HepG2 (cell line): ENCODE data around the gene POLG2. TPM values are rescaled to one million over a fixed set of nuclear protein-coding genes. Genes with fewer than 3 reads are reported as not detected.

Experiments
- AGO1 ChIP-seq: fragments of 200-400 bp; formaldehyde crosslinking; IDR thresholded peaks from 2 replicates; pipeline ENCODE4 v1.6.1; 2017; ENCODE audit warnings: mild to moderate bottlenecking, low read depth, low read length, moderate library complexity; ENCODE audit not compliant: poor library complexity, severe bottlenecking
- BCL6 ChIP-seq: IDR thresholded peaks from 2 replicates; pipeline ENCODE4 v1.6.1; 2016; ENCODE audit warnings: missing genetic modification reagents, missing compliant biosample characterization
- GTF3A ChIP-seq: sonication (generic); formaldehyde crosslinking; conservative IDR thresholded peaks from 2 replicates; pipeline ENCODE4 v1.4.0; 2020; ENCODE audit warnings: mild to moderate bottlenecking, missing genetic modification reagents
- HMG20A ChIP-seq: IDR thresholded peaks from 2 replicates; pipeline ENCODE4 v1.6.1; 2016; ENCODE audit warnings: borderline replicate concordance
- KDM5B ChIP-seq: sonication (generic); formaldehyde crosslinking; IDR thresholded peaks from 2 replicates; pipeline ENCODE4 v1.4.0; 2020; ENCODE audit warnings: missing genetic modification reagents, mild to moderate bottlenecking, borderline replicate concordance
- NPAS2 ChIP-seq: sonication (generic); formaldehyde crosslinking; IDR thresholded peaks from 2 replicates; pipeline ENCODE4 v1.8.0; 2022; ENCODE audit warnings: mild to moderate bottlenecking, missing genetic modification reagents, borderline replicate concordance
- POLR2AphosphoS2 ChIP-seq: IDR thresholded peaks from 2 replicates; pipeline ENCODE4 v1.6.1; 2011; ENCODE audit warnings: low read depth, low read length, improper control_type of control experiment
- TEAD3 ChIP-seq: optimal IDR thresholded peaks from 2 replicates; pipeline ENCODE3; 2016; ENCODE audit warnings: borderline replicate concordance
- ZBTB38 ChIP-seq: sonication (generic); formaldehyde crosslinking; IDR thresholded peaks from 2 replicates; pipeline ENCODE4 v1.5.1; 2020; ENCODE audit warnings: mild to moderate bottlenecking, missing genetic modification reagents
- ZNF572 ChIP-seq: sonication (generic); formaldehyde crosslinking; IDR thresholded peaks from 2 replicates; pipeline ENCODE4 v1.5.1; 2020; ENCODE audit warnings: mild to moderate bottlenecking, missing genetic modification reagents
- ZSCAN9 ChIP-seq: IDR thresholded peaks from 2 replicates; pipeline ENCODE4 v1.6.1; 2016; ENCODE audit warnings: borderline replicate concordance
- polyA plus RNA-seq, 8 experiments: library from polyadenylated mRNA; depleted of rRNA in 3 of 8; stranded (reverse) in 7 of 8; unstranded in 1 of 8; fragments of >200 nt; fragmentation: Illumina TruSeq in 4 of 8; extraction: Trizol in 4 of 8; gene quantifications; 2 replicates each; pipeline versions ENCODE4 v1.2.1 to v1.2.3, GENCODE V29; 2011 to 2016; ENCODE audit warnings: low read depth in 4 of 8, missing spikeins in 1 of 8, mixed read lengths in 1 of 8; ENCODE audit not compliant: insufficient read depth in 1 of 8
- total RNA-seq, 5 experiments: library from RNA; depleted of rRNA; stranded (reverse); fragments of >200 nt; fragmentation: Illumina TruSeq; extraction: Trizol; gene quantifications; 2 replicates each; pipeline ENCODE4 v1.2.3, GENCODE V29; 2016; ENCODE audit warnings: low read depth in 1 of 5
- TF ChIP-seq, protein P1 (sequence below): sonication (generic); formaldehyde crosslinking; IDR thresholded peaks from 2 replicates; pipeline ENCODE4 v1.5.0; 2020; ENCODE audit warnings: mild to moderate bottlenecking, missing genetic modification reagents, borderline replicate concordance
- TF ChIP-seq, protein P2 (sequence below): sonication (generic); formaldehyde crosslinking; IDR thresholded peaks from 2 replicates; pipeline ENCODE4 v1.5.0; 2020; ENCODE audit warnings: missing genetic modification reagents
- TF ChIP-seq, protein P3 (sequence below): sonication (generic); formaldehyde crosslinking; IDR thresholded peaks from 2 replicates; pipeline ENCODE4 v1.8.1; 2023; ENCODE audit warnings: mild to moderate bottlenecking, moderate library complexity, missing genetic modification reagents
- TF ChIP-seq, protein P4 (sequence below): sonication (generic); formaldehyde crosslinking; IDR thresholded peaks from 2 replicates; pipeline ENCODE4 v1.5.0; 2020; ENCODE audit warnings: missing genetic modification reagents, mild to moderate bottlenecking, borderline replicate concordance
- TF ChIP-seq, protein P5 (sequence below): sonication (generic); formaldehyde crosslinking; IDR thresholded peaks from 2 replicates; pipeline ENCODE4 v1.5.1; 2020; ENCODE audit warnings: mild to moderate bottlenecking, missing genetic modification reagents

Gene POLG2
- total and polyA plus RNA-seq, 2 of the 13 experiments (the other 11 are each of a cell fraction or from before 2014, with no cell fraction given), result 21.1 to 25.5 TPM

DNA sequence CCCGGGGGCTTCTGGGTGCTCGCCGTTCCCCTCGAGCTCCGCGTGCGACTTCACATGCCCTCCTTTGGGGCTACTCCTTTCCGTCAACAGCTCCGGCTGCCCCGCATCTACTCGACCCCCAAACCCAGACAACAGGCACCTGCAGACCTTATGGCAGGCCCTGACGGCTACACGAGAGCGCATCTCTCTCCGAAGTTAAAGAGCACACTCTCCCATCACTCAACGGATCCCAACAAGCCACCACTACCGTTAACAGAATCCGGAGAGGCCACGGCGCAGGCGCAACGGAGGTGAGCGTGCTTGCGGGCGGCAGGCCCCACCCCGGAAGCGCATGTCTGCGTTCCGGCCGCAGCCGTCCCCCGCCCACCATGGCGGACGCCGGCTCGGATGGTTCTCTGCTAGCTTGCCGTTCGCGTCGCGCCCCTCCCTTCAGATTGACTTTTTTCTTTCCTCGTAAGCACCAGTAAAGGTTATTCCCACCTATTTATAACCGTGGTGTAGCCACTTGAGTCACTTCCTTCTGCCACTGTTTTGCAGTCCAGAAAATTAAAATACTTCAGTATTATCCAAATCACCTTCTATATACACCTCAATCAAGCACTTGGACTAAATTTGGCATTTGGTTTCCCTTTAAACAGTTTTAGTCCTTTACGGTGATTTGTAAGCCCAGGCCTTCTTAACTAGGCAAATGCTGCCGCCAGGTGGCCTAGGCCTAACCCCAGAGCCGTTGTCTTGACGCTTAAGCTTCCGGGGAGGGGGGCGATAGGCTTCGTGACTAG lies at the start of gene POLG2 (continued):
- TF ChIP-seq, protein P1, sequence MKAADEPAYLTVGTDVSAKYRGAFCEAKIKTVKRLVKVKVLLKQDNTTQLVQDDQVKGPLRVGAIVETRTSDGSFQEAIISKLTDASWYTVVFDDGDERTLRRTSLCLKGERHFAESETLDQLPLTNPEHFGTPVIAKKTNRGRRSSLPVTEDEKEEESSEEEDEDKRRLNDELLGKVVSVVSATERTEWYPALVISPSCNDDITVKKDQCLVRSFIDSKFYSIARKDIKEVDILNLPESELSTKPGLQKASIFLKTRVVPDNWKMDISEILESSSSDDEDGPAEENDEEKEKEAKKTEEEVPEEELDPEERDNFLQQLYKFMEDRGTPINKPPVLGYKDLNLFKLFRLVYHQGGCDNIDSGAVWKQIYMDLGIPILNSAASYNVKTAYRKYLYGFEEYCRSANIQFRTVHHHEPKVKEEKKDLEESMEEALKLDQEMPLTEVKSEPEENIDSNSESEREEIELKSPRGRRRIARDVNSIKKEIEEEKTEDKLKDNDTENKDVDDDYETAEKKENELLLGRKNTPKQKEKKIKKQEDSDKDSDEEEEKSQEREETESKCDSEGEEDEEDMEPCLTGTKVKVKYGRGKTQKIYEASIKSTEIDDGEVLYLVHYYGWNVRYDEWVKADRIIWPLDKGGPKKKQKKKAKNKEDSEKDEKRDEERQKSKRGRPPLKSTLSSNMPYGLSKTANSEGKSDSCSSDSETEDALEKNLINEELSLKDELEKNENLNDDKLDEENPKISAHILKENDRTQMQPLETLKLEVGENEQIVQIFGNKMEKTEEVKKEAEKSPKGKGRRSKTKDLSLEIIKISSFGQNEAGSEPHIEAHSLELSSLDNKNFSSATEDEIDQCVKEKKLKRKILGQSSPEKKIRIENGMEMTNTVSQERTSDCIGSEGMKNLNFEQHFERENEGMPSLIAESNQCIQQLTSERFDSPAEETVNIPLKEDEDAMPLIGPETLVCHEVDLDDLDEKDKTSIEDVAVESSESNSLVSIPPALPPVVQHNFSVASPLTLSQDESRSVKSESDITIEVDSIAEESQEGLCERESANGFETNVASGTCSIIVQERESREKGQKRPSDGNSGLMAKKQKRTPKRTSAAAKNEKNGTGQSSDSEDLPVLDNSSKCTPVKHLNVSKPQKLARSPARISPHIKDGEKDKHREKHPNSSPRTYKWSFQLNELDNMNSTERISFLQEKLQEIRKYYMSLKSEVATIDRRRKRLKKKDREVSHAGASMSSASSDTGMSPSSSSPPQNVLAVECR (CRISPR knock-in tag), result peak; percentile 95
- TF ChIP-seq ZSCAN9 (CRISPR knock-in tag) (peak; percentile 61; the same call in 1 of the 2 replicates), POLR2AphosphoS2 (peak; percentile 99), TEAD3 (CRISPR knock-in tag) (peak; percentile 88), ZBTB38 (CRISPR knock-in tag) (peak; percentile 54), GTF3A (peak; percentile 70; the same call in 1 of the 2 replicates), NPAS2 (CRISPR knock-in tag) (peak; percentile 24; the same call in 1 of the 2 replicates), ZNF572 (CRISPR knock-in tag) (peak; percentile 96), BCL6 (CRISPR knock-in tag) (no peak), AGO1 (peak; percentile 100), HMG20A (peak; percentile 33; the same call in 1 of the 2 replicates), KDM5B (peak; percentile 97)
- TF ChIP-seq, protein P2, sequence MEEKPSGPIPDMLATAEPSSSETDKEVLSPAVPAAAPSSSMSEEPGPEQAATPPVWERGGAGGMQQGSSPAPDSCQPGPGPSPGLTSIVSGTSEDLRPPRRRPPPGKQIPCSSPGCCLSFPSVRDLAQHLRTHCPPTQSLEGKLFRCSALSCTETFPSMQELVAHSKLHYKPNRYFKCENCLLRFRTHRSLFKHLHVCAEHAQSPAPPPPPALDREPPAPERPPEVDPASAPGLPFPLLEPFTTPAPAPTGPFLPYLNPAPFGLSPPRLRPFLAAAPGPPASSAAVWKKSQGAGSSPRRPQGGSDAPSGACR, result peak; percentile 89
- TF ChIP-seq, protein P3, sequence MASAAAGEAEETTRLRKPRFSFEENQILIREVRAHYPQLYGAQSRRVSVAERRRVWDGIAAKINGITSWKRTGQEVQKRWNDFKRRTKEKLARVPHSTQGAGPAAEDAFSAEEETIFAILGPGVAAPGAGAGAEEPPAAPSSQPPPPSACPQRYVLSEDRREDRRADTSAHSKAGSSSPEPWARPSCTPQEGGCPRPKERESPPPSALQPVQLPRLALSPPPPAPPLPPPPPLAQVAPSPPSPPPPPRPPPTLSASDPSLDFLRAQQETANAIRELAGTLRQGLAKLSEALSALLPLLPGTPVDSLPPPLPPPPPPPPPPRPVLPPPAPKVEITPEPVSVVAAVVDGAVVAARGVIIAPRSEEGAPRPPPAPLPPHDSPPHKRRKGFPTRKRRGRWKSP (CRISPR knock-in tag), result peak; percentile 94; the same call in 1 of the 2 replicates
- TF ChIP-seq, protein P4, sequence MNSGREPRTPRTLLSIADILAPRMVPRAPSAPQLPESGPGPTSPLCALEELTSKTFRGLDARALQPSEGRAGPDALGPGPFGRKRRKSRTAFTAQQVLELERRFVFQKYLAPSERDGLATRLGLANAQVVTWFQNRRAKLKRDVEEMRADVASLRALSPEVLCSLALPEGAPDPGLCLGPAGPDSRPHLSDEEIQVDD (CRISPR knock-in tag), result peak; percentile 36; the same call in 1 of the 2 replicates
- TF ChIP-seq, protein P5, sequence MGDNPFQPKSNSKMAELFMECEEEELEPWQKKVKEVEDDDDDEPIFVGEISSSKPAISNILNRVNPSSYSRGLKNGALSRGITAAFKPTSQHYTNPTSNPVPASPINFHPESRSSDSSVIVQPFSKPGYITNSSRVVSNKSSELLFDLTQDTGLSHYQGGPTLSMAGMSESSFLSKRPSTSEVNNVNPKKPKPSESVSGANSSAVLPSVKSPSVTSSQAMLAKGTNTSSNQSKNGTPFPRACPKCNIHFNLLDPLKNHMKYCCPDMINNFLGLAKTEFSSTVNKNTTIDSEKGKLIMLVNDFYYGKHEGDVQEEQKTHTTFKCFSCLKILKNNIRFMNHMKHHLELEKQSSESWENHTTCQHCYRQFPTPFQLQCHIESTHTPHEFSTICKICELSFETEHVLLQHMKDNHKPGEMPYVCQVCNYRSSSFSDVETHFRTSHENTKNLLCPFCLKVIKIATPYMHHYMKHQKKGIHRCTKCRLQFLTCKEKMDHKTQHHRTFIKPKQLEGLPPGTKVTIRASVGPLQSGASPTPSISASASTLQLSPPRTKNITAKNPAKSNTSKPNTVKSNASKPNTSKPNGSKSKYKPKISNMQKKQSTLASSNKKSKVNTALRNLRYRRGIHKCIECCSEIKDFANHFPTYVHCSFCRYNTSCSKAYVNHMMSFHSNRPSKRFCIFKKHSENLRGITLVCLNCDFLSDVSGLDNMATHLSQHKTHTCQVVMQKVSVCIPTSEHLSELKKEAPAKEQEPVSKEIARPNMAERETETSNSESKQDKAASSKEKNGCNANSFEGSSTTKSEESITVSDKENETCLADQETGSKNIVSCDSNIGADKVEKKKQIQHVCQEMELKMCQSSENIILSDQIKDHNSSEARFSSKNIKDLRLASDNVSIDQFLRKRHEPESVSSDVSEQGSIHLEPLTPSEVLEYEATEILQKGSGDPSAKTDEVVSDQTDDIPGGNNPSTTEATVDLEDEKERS, result no peak
